Activated CD8-positive, alpha-beta memory T cell treated with anti-CD3 and anti-CD28 coated beads, Interleukin-2, amount 50 U/mL, for 4 hours (primary cell): ENCODE results near the gene MTPN.

Source experiments
- DNase-seq: peaks from one replicate; pipeline ENCODE4 v3.0.0-alpha.2; 2020

MTPN gene

GRCh38 chr7:135950429-135950828 is 26.7 kb downstream of the MTPN start:
- DNase-seq, result no peak

GRCh38 chr7:135946289-135947055 is 30.7 kb downstream of the MTPN start:
- no peak for DNase-seq

GRCh38 chr7:135944753-135945152 is 32.4 kb downstream of the MTPN start:
- no peak for DNase-seq

GRCh38 chr7:135943134-135943879 is 33.9 kb downstream of the MTPN start:
- no peak for DNase-seq

- DNase-seq, result no peak
Measured at GRCh38 chr7:135942614-135943013, 34.5 kb downstream of the MTPN start.

GRCh38 chr7:135940077-135941075 is 36.8 kb downstream of the MTPN start:
- DNase-seq, result no peak

GRCh38 chr7:135939261-135939812 is 37.8 kb downstream of the MTPN start:
- DNase-seq, result no peak

GRCh38 chr7:135938563-135938962 is 38.6 kb downstream of the MTPN start:
- no peak for DNase-seq

- DNase-seq, result no peak
Measured at GRCh38 chr7:135938086-135938485, 39.1 kb downstream of the MTPN start.

GRCh38 chr7:135936497-135937217 is 40.5 kb downstream of the MTPN start:
- no peak for DNase-seq

GRCh38 chr7:135934651-135935050 is 42.5 kb downstream of the MTPN start:
- DNase-seq, result no peak

- DNase-seq, result no peak
Measured at GRCh38 chr7:135933509-135934188, 43.5 kb downstream of the MTPN start.

GRCh38 chr7:135932131-135932530 is 45.0 kb downstream of the MTPN start:
- DNase-seq, result no peak

GRCh38 chr7:135930565-135931461 is 46.3 kb downstream of the MTPN start:
- DNase-seq, result no peak

- DNase-seq, result no peak
Measured at GRCh38 chr7:135929722-135930141, 47.4 kb downstream of the MTPN start.

GRCh38 chr7:135929249-135929648 is 47.9 kb downstream of the MTPN start:
- no peak for DNase-seq

GRCh38 chr7:135928136-135928535 is 49.0 kb downstream of the MTPN start:
- DNase-seq, result no peak

- DNase-seq, result no peak
Measured at GRCh38 chr7:135925210-135925609, 51.9 kb downstream of the MTPN start.

GRCh38 chr7:135924302-135924701 is 52.9 kb downstream of the MTPN start:
- no peak for DNase-seq

- DNase-seq, result no peak
Measured at GRCh38 chr7:135922263-135922662, 54.9 kb downstream of the MTPN start.
